Transverse colon (tissue), 4 donors: ENCODE data around the gene OR2B3.

ENCODE experiments used
- CTCF ChIP-seq, 5 experiments: fragments of 200-600 bp in 3 of 5; fragments of 450-650 bp in 2 of 5; sonication (generic) in 3 of 5; IDR thresholded peaks; 1 replicate in 2 of 5; 2 replicates in 3 of 5; pipeline ENCODE4 v1.5.1; 2016 to 2017; ENCODE audit warnings: antibody characterized with exemption in 5 of 5, inconsistent platforms in 3 of 5, mild to moderate bottlenecking in 2 of 5, moderate library complexity in 1 of 5
- POLR2A ChIP-seq: fragments of 450-650 bp; IDR thresholded peaks from one replicate; pipeline ENCODE4 v1.6.1; 2016; ENCODE audit warnings: antibody characterized with exemption, mild to moderate bottlenecking, moderate library complexity
- POLR2AphosphoS5 ChIP-seq, 3 donors: sonication (generic); formaldehyde crosslinking; IDR thresholded peaks; one replicate each; pipeline ENCODE4 v1.6.1; 2016; ENCODE audit warnings: antibody characterized with exemption in 3 of 3

GRCh38 chr6:29092957-29093356, 5.8 kb upstream of the OR2B3 start:
- no peak for TF ChIP-seq CTCF (IDR thresholded peaks at IDR 0.05)
- TF ChIP-seq POLR2A: no peak
- no peak for TF ChIP-seq POLR2AphosphoS5 (IDR thresholded peaks at IDR 0.05)
